T47D (cell line): ENCODE measurements around the gene CDHR2.

Source experiments
- DNase-seq, 2 experiments: peaks; one replicate each; pipeline versions ENCODE4 v3.0.0 to v3.0.0-alpha.2; 2011 to 2012; ENCODE audit warnings: low read depth in 1 of 2, low spot score in 1 of 2
- JUND ChIP-seq: IDR thresholded peaks from 2 replicates; pipeline ENCODE4 v1.6.1; 2012; ENCODE audit warnings: low read depth
- in situ Hi-C: cut with HindIII; loops from 2 replicates; pipeline ENCODE4 v1.10.0; 2016; ENCODE audit warnings: low sequenced_read_pairs, low pct_unique_long_range_greater_than_20kb

CDHR2 gene

GRCh38 chr5:176548967-176549444 lies at the start of gene CDHR2:
Gene CDHR2 (plus strand): TSS chr5:176549342. CDS start chr5:176565353, 16,011 bp downstream.
- in situ Hi-C loops, result no loop called here
- DNase-seq, result no peak
- TF ChIP-seq JUND, result no peak

DNA sequence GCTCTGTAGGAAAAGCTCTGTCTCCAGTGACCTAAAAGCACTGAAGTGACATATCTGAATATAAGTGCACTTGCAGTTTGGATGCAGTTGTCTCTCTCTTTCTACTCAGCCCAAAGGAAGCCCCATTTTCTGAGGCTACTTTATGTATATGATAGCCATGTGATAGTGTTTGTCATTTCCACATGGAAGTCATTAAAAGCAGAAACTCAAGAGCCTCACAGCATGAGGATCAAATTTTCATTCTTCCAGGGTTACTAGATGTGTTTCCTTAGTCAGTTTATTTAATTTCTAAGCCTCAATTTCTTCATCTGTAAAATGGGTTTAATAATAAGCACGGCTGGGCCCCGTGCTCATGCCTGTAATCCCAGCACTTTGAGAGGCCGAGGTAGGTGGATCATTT lies 48.6 kb upstream of the CDHR2 start:
- TF ChIP-seq JUND, result no peak
- no peak for DNase-seq
- in situ Hi-C loops, result no loop called here

GRCh38 chr5:176501333-176501732 lies 47.8 kb upstream of the CDHR2 start:
- in situ Hi-C loops, result no loop called here
- TF ChIP-seq JUND, result no peak
- DNase-seq, result no peak

- no peak for DNase-seq
- in situ Hi-C loops, result no loop called here
These were observed 45.6 kb upstream of the CDHR2 start for GRCh38 chr5:176503496-176503895.

GRCh38 chr5:176507911-176508310 lies 41.2 kb upstream of the CDHR2 start:
- in situ Hi-C loops, result no loop called here
- DNase-seq, result no peak
- TF ChIP-seq JUND, result no peak

More at GRCh38 chr5:176503496-176503895, 45.6 kb upstream of the CDHR2 start:
- no peak for TF ChIP-seq JUND

- no peak for DNase-seq
- TF ChIP-seq JUND, result no peak
- in situ Hi-C loops, result no loop called here
These were observed 40.5 kb upstream of the CDHR2 start for GRCh38 chr5:176508603-176509002.

GRCh38 chr5:176513788-176514187 lies 35.4 kb upstream of the CDHR2 start:
- no peak for DNase-seq
- TF ChIP-seq JUND, result no peak
- in situ Hi-C loops, result no loop called here

DNA sequence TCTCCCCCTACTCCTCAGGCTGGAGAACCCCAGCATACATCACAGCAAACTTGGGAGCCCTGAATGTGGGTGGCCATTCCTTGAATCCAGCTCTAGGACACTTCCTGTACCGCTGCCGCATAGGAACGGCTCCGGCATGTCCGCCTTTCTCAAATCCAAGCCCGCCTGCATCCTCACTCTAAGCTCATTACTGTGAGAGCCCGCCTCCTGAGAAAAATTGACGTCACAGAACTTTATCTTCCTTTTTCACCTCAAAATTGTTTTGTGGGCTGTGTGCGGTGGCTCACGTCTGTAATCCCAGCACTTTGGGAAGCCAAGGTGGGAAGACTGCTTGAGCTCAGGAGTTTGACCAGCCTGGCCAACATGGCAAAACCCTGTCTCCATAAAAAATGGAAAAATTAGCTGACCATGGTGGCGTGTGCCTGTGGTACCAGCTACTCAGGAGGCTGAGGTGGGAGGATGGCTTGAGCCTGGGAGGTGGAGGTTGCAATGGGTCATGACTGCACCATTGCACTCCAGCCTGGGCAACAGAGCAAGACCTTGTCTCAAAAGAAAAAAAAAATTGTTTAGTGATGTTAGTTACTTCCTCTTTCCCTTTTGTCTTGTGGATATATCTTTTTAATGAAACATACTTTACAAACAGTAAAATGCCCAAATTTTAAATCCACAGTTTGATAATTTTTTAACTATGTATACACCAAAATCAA lies 34.7 kb upstream of the CDHR2 start:
- TF ChIP-seq JUND, result no peak
- in situ Hi-C loops, result no loop called here
- DNase-seq, result no peak

- no peak for TF ChIP-seq JUND
- DNase-seq, result no peak
- in situ Hi-C loops, result no loop called here
These were observed 33.7 kb upstream of the CDHR2 start for GRCh38 chr5:176515396-176515795.

- in situ Hi-C loops, result no loop called here
- no peak for DNase-seq
- TF ChIP-seq JUND, result no peak
These were observed 32.0 kb upstream of the CDHR2 start for GRCh38 chr5:176517053-176517661.

- TF ChIP-seq JUND, result no peak
- in situ Hi-C loops, result no loop called here
- no peak for DNase-seq
These were observed 29.1 kb upstream of the CDHR2 start for GRCh38 chr5:176519810-176520720.

GRCh38 chr5:176521286-176521685 lies 27.9 kb upstream of the CDHR2 start:
- in situ Hi-C loops, result no loop called here
- no peak for DNase-seq
- no peak for TF ChIP-seq JUND
